Measurements from ENCODE around the gene ETV6. TPM values are rescaled to one million over a fixed set of nuclear protein-coding genes. Genes with fewer than 3 reads are reported as not detected.

ETV6 gene
- polyA plus RNA-seq, 2 of the 4 experiments (the other 2 are of a cell fraction), result 4.0 to 7.0 TPM

DNA sequence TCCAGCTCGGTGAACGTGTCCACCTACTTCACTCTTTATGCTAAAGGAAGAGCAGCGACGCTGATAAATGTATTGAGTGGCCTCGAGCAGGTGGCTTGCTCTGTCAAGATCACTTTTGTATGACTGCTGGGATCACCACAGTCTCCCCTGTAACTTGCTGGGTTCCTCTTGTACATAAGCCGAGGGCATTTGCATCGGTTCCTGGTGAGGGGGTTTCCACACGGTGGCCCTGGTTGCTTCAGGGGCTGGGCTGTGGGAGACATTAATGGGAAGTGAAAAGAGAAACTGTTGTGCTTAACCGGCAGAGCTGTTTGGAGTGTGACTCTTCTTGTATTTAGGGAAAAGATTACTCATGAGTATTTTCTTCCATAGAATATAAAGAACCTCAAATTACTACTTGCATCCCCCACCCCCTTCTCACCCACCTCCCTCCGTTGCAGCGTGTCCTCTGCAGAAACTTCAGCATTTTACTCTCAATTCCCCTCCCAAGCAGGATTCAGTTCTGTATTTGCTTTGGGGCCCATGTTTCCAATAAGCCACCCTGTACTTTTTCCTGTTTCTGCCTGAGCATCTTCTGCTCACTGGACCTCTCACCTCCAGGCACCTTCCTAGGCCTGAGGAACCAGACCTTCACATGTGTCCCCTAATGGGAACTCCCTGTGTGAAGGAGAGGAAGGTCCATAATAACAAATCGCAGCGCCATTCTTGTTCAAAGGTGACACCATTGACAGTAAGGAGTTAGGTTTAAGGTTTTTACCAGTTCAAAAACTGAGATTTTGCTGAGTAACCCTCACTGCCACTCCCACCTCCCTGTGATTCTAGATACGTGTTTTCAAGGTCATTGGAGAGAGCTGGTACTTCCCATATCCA, 187.0 kb downstream of the ETV6 start:
- WGBS (ENCODE audit: missing lambda C conversion rate), result 88% methylated on average over 14 of the region's 14 CpGs
- H3K9me3 ChIP-seq, result no peaks in the 10 kb centered on the region
- H3K4me3 ChIP-seq, result no peak overlapping the region
- ATAC-seq (no peak), DNase-seq (ENCODE audit: low read depth in 1 of 2, low spot score in 1 of 2) (no peak), FAIRE-seq (no peak)
- H3K4me1 ChIP-seq, result peaks cover 18% of the 10 kb centered on the region; the same call in 2 of the 3 replicates
- ChIA-PET POLR2A (no interaction called here), CTCF (no interaction called here)
- no peak overlapping the region for H3K4me2 ChIP-seq
- TF ChIP-seq, protein P1, sequence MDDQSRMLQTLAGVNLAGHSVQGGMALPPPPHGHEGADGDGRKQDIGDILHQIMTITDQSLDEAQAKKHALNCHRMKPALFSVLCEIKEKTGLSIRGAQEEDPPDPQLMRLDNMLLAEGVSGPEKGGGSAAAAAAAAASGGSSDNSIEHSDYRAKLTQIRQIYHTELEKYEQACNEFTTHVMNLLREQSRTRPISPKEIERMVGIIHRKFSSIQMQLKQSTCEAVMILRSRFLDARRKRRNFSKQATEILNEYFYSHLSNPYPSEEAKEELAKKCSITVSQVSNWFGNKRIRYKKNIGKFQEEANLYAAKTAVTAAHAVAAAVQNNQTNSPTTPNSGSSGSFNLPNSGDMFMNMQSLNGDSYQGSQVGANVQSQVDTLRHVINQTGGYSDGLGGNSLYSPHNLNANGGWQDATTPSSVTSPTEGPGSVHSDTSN (IDR thresholded peaks at IDR 0.05), result no peak
- TF ChIP-seq HOXB5 (CRISPR knock-in tag; IDR thresholded peaks at IDR 0.05) (no peak), POLR2A (IDR thresholded peaks at IDR 0.05; ENCODE audit: low read length) (no peak), JUN (IDR thresholded peaks at IDR 0.05) (no peak), GATA3 (IDR thresholded peaks at IDR 0.05; ENCODE audit: borderline replicate concordance) (no peak), FOSL2 (IDR thresholded peaks at IDR 0.05) (no peak), FOSL2 (CRISPR knock-in tag; IDR thresholded peaks at IDR 0.05) (no peak), CHD2 (IDR thresholded peaks at IDR 0.05; ENCODE audit: low read length, partially characterized antibody) (no peak), SREBF2 (IDR thresholded peaks at IDR 0.05) (no peak), RARB (CRISPR knock-in tag; IDR thresholded peaks at IDR 0.05) (no peak), NFE2L2 (conservative IDR thresholded peaks at IDR 0.05; ENCODE audit: low read length) (no peak), JUNB (IDR thresholded peaks at IDR 0.05) (no peak), CEBPB (IDR thresholded peaks at IDR 0.05) (no peak), FOXS1 (CRISPR knock-in tag; IDR thresholded peaks at IDR 0.05) (no peak), HOXB13 (CRISPR knock-in tag; IDR thresholded peaks at IDR 0.05; ENCODE audit: low read depth) (no peak), KDM5A (IDR thresholded peaks at IDR 0.05) (no peak), NPAS2 (CRISPR knock-in tag; IDR thresholded peaks at IDR 0.05; ENCODE audit: borderline replicate concordance) (no peak), KDM1A (IDR thresholded peaks at IDR 0.05; ENCODE audit: low read depth) (no peak)
- TF ChIP-seq, protein P2, sequence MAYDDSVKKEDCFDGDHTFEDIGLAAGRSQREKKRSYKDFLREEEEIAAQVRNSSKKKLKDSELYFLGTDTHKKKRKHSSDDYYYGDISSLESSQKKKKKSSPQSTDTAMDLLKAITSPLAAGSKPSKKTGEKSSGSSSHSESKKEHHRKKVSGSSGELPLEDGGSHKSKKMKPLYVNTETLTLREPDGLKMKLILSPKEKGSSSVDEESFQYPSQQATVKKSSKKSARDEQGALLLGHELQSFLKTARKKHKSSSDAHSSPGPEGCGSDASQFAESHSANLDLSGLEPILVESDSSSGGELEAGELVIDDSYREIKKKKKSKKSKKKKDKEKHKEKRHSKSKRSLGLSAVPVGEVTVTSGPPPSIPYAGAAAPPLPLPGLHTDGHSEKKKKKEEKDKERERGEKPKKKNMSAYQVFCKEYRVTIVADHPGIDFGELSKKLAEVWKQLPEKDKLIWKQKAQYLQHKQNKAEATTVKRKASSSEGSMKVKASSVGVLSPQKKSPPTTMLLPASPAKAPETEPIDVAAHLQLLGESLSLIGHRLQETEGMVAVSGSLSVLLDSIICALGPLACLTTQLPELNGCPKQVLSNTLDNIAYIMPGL (CRISPR knock-in tag; IDR thresholded peaks at IDR 0.05; ENCODE audit: borderline replicate concordance), result no peak
- TF ChIP-seq, protein P3, sequence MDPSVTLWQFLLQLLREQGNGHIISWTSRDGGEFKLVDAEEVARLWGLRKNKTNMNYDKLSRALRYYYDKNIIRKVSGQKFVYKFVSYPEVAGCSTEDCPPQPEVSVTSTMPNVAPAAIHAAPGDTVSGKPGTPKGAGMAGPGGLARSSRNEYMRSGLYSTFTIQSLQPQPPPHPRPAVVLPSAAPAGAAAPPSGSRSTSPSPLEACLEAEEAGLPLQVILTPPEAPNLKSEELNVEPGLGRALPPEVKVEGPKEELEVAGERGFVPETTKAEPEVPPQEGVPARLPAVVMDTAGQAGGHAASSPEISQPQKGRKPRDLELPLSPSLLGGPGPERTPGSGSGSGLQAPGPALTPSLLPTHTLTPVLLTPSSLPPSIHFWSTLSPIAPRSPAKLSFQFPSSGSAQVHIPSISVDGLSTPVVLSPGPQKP (IDR thresholded peaks at IDR 0.05; ENCODE audit: low read depth, low read length), result no peak
- H3K27ac ChIP-seq, result no peak overlapping the region

DNA sequence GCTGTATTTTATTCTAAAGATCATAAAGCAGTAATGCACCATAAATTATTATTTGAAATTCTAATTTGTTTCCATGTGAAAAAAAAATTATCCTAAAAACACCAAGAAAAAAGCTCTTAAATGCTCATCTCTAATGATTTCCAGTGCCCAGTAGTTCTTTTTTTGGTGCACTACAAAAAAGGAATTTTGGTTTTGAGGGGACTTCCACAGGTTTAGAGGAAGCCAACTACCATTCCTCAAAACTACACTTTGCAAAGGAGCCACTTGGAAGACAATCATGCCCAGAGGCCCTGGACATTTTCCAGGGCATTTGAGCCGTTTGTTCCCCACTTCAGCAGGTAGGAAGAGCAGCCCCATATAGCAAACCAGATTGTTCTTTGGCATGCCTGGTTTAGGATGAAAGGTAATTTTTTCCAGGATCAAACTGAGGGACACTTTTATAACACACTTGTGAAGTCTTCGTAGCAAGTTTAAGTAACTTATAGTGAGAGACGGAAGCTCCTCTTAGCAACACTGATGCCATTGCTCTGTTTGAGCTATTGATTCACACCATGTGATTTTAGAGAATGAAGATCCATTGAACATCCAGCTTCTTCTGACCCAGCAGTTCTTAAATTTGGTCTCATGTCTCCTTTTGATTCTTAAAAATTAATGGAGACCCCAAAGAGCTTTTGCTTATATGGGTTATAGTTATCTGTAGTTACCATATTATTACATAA, 187.9 kb downstream of the ETV6 start:
- POLR2A ChIA-PET, result no interaction called here
- no peak overlapping the region for H3K4me3 ChIP-seq
- CTCF ChIA-PET, result no interaction called here
- peaks cover 18% of the 10 kb centered on the region; the same call in 2 of the 3 replicates for H3K4me1 ChIP-seq
- FAIRE-seq (no peak), ATAC-seq (no peak), DNase-seq (ENCODE audit: low read depth in 1 of 2, low spot score in 1 of 2) (no peak)
- WGBS (ENCODE audit: missing lambda C conversion rate), result 84% methylated on average over 3 of the region's 3 CpGs
- no peaks in the 10 kb centered on the region for H3K9me3 ChIP-seq
- no peak overlapping the region for H3K27ac ChIP-seq
- TF ChIP-seq RAD21 (conservative IDR thresholded peaks at IDR 0.05 in 1 of 2, IDR thresholded peaks at IDR 0.05 in 1 of 2) (no peak), MAZ (IDR thresholded peaks at IDR 0.05; ENCODE audit: borderline replicate concordance, low read depth, low read length) (no peak), GATA3 (IDR thresholded peaks at IDR 0.05; ENCODE audit: borderline replicate concordance) (no peak), ESRRA (IDR thresholded peaks at IDR 0.05; ENCODE audit: borderline replicate concordance, low read length) (no peak), CBX2 (IDR thresholded peaks at IDR 0.05; ENCODE audit: borderline replicate concordance, low read depth) (no peak), MYC (IDR thresholded peaks at IDR 0.05; ENCODE audit: borderline replicate concordance, low read length) (no peak), ZFP36 (IDR thresholded peaks at IDR 0.05; ENCODE audit: borderline replicate concordance, partially characterized antibody) (no peak)
- TF ChIP-seq, protein P4, sequence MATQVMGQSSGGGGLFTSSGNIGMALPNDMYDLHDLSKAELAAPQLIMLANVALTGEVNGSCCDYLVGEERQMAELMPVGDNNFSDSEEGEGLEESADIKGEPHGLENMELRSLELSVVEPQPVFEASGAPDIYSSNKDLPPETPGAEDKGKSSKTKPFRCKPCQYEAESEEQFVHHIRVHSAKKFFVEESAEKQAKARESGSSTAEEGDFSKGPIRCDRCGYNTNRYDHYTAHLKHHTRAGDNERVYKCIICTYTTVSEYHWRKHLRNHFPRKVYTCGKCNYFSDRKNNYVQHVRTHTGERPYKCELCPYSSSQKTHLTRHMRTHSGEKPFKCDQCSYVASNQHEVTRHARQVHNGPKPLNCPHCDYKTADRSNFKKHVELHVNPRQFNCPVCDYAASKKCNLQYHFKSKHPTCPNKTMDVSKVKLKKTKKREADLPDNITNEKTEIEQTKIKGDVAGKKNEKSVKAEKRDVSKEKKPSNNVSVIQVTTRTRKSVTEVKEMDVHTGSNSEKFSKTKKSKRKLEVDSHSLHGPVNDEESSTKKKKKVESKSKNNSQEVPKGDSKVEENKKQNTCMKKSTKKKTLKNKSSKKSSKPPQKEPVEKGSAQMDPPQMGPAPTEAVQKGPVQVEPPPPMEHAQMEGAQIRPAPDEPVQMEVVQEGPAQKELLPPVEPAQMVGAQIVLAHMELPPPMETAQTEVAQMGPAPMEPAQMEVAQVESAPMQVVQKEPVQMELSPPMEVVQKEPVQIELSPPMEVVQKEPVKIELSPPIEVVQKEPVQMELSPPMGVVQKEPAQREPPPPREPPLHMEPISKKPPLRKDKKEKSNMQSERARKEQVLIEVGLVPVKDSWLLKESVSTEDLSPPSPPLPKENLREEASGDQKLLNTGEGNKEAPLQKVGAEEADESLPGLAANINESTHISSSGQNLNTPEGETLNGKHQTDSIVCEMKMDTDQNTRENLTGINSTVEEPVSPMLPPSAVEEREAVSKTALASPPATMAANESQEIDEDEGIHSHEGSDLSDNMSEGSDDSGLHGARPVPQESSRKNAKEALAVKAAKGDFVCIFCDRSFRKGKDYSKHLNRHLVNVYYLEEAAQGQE (IDR thresholded peaks at IDR 0.05), result no peak
- no peak overlapping the region for H3K4me2 ChIP-seq

Data from A549 (cell line).